WTC11 (cell line): ENCODE measurements around the gene GRN. TPM values are rescaled to one million over a fixed set of nuclear protein-coding genes. Genes with fewer than 3 reads are reported as not detected.

Experiments used
- ATAC-seq: fragments of 200-7000 bp; cut with Tn5 transposase; 2 replicates; pipeline ENCODE4 v1.10.0; 2021; ENCODE audit warnings: mild to moderate bottlenecking, moderate library complexity
- CTCF ChIA-PET: fragments of 300-600 bp; sonication (Branson Sonifier 250); formaldehyde crosslinking; loops from one replicate; lab custom pipeline; 2021; ENCODE audit warnings: antibody characterized with exemption; lab: Charles Lee
- POLR2A ChIA-PET: fragments of 350-600 bp; sonication (Branson Sonifier 250); formaldehyde crosslinking; loops from one replicate; lab custom pipeline; 2021; ENCODE audit warnings: antibody characterized with exemption; lab: Charles Lee
- DNase-seq: peaks from one replicate; pipeline ENCODE4 v3.0.0; 2021; ENCODE audit warnings: low spot score
- H3K27ac Mint-ChIP-seq: 2 replicates; pipeline ENCODE4 v1.8.0; 2021; ENCODE audit warnings: mixed read lengths
- H3K27me3 Mint-ChIP-seq: 2 replicates; pipeline ENCODE4 v1.8.0; 2021; ENCODE audit warnings: low read depth, mild to moderate bottlenecking, moderate library complexity, mixed read lengths
- H3K36me3 Mint-ChIP-seq: 2 replicates; pipeline ENCODE4 v1.8.0; 2021; ENCODE audit warnings: mixed read lengths
- H3K4me1 Mint-ChIP-seq: 2 replicates; pipeline ENCODE4 v1.8.0; 2022; ENCODE audit warnings: mixed read lengths
- H3K4me3 Mint-ChIP-seq: 2 replicates; pipeline ENCODE4 v1.8.0; 2021; ENCODE audit warnings: mild to moderate bottlenecking, moderate library complexity, mixed read lengths
- H3K9me3 Mint-ChIP-seq: 2 replicates; pipeline ENCODE4 v1.8.0; 2021; ENCODE audit warnings: mixed read lengths
- CREB1 ChIP-seq: sonication (generic); formaldehyde crosslinking; IDR thresholded peaks from 2 replicates; pipeline ENCODE4 v1.8.0; 2023; ENCODE audit warnings: mild to moderate bottlenecking, missing genetic modification reagents
- ESRRA ChIP-seq: sonication (generic); formaldehyde crosslinking; IDR thresholded peaks from 2 replicates; pipeline ENCODE4 v1.8.1; 2022; ENCODE audit warnings: mild to moderate bottlenecking, missing genetic modification reagents, borderline replicate concordance
- GTF2I ChIP-seq: fragments of 250-450 bp; sonication (Bioruptor Pico); conservative IDR thresholded peaks from 2 replicates; pipeline ENCODE4 v1.4.0; 2021; ENCODE audit warnings: mild to moderate bottlenecking
- JUN ChIP-seq: sonication (generic); formaldehyde crosslinking; IDR thresholded peaks from 2 replicates; pipeline ENCODE4 v1.8.0; 2023; ENCODE audit warnings: mild to moderate bottlenecking, missing genetic modification reagents
- NFYB ChIP-seq: sonication (generic); formaldehyde crosslinking; conservative IDR thresholded peaks from 2 replicates; pipeline ENCODE4 v1.8.0; 2022; ENCODE audit warnings: low read depth, missing genetic modification reagents
- TCF7 ChIP-seq: sonication (generic); formaldehyde crosslinking; IDR thresholded peaks from 2 replicates; pipeline ENCODE4 v1.8.0; 2022; ENCODE audit warnings: mild to moderate bottlenecking, low read depth, missing genetic modification reagents, moderate library complexity
- TEAD1 ChIP-seq: sonication (generic); formaldehyde crosslinking; IDR thresholded peaks from 2 replicates; pipeline ENCODE4 v1.8.0; 2022; ENCODE audit warnings: mild to moderate bottlenecking, missing genetic modification reagents
- ZNF263 ChIP-seq: sonication (generic); formaldehyde crosslinking; IDR thresholded peaks from 2 replicates; pipeline ENCODE4 v1.8.1; 2022; ENCODE audit warnings: low read depth, mild to moderate bottlenecking, moderate library complexity, missing genetic modification reagents
- ZNF416 ChIP-seq: fragments of 250-450 bp; sonication (Bioruptor Pico); IDR thresholded peaks from 2 replicates; pipeline ENCODE4 v1.9.0; 2021; ENCODE audit warnings: mild to moderate bottlenecking, inconsistent platforms
- total RNA-seq: library from RNA; stranded (reverse); gene quantifications from 3 replicates; pipeline ENCODE4 v1.2.3, GENCODE V29; 2021
- TF ChIP-seq, protein P1 (sequence below): fragments of 250-450 bp; sonication (Bioruptor Pico); IDR thresholded peaks from 2 replicates; pipeline ENCODE4 v1.8.0; 2021; ENCODE audit warnings: mild to moderate bottlenecking
- TF ChIP-seq, protein P2 (sequence below): fragments of 250-450 bp; sonication (Bioruptor Pico); IDR thresholded peaks from 2 replicates; pipeline ENCODE4 v1.9.0; 2021; ENCODE audit warnings: mild to moderate bottlenecking
- TF ChIP-seq, protein P3 (sequence below): fragments of 250-450 bp; sonication (Bioruptor Pico); IDR thresholded peaks from 2 replicates; pipeline ENCODE4 v2.1.2; 2022; ENCODE audit warnings: mild to moderate bottlenecking, moderate library complexity
- TF ChIP-seq, protein P4 (sequence below): sonication (generic); formaldehyde crosslinking; IDR thresholded peaks from 2 replicates; pipeline ENCODE4 v1.8.1; 2022; ENCODE audit warnings: low read depth, missing genetic modification reagents, borderline replicate concordance
- TF ChIP-seq, protein P5 (sequence below): sonication (generic); formaldehyde crosslinking; IDR thresholded peaks from 2 replicates; pipeline ENCODE4 v1.8.0; 2023; ENCODE audit warnings: missing genetic modification reagents, mild to moderate bottlenecking, borderline replicate concordance
- TF ChIP-seq, protein P6 (sequence below): fragments of 250-450 bp; sonication (Bioruptor Pico); IDR thresholded peaks from 2 replicates; pipeline ENCODE4 v1.9.0; 2021; ENCODE audit warnings: mild to moderate bottlenecking
- TF ChIP-seq, protein P7 (sequence below): sonication (generic); formaldehyde crosslinking; IDR thresholded peaks from 2 replicates; pipeline ENCODE4 v1.8.1; 2023; ENCODE audit warnings: mild to moderate bottlenecking, missing genetic modification reagents, moderate library complexity

The GRN gene
- total RNA-seq, 1 experiment from 2014 or later, result 177 TPM

DNA sequence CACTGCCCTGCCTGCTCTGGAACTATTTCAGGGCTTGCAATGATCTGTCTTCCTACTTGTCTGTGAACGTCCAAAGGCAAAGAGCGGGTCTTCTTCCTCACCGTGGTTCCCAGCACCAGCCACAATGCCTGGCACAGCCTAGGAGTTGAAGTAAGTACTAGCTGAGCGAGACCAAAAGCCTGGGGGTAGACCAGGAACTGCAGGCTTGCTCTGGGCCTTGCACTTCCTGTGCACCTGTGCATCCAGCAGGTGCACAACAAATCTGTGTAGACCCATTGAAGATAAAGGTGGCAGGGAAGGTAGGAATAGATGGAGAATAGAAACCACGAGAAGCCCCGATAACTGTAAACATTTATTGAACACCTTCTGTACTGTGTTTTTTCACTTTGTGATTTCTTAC is 13.9 kb downstream of the GRN start:
- H3K4me1 Mint-ChIP-seq, result peaks cover 29% of the 10 kb centered on the region
- POLR2A ChIA-PET, result no interaction called here
- ATAC-seq, result no peak

More for the DNA sequence above, 13.9 kb downstream of the GRN start:
- DNase-seq, result no peak
- Mint-ChIP-seq H3K4me3 (no peak overlapping the region), H3K27me3 (peaks cover 1% of the 10 kb centered on the region), H3K36me3 (no peaks in the 10 kb centered on the region), H3K9me3 (no peaks in the 10 kb centered on the region), H3K27ac (no peak overlapping the region)
- CTCF ChIA-PET, result interaction anchor here (1.4 to 9.4 kb wide), 4 partner anchors 14 to 297 kb away, joined by 3 to 128 read pairs (median 14); partner anchors contain the start of genes ATXN7L3, GRN and MEIOC
- TF ChIP-seq, protein P1, sequence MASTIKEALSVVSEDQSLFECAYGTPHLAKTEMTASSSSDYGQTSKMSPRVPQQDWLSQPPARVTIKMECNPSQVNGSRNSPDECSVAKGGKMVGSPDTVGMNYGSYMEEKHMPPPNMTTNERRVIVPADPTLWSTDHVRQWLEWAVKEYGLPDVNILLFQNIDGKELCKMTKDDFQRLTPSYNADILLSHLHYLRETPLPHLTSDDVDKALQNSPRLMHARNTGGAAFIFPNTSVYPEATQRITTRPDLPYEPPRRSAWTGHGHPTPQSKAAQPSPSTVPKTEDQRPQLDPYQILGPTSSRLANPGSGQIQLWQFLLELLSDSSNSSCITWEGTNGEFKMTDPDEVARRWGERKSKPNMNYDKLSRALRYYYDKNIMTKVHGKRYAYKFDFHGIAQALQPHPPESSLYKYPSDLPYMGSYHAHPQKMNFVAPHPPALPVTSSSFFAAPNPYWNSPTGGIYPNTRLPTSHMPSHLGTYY (CRISPR knock-in tag), result no peak
- no peak for TF ChIP-seq ZNF263 (CRISPR knock-in tag)
- TF ChIP-seq, protein P2, sequence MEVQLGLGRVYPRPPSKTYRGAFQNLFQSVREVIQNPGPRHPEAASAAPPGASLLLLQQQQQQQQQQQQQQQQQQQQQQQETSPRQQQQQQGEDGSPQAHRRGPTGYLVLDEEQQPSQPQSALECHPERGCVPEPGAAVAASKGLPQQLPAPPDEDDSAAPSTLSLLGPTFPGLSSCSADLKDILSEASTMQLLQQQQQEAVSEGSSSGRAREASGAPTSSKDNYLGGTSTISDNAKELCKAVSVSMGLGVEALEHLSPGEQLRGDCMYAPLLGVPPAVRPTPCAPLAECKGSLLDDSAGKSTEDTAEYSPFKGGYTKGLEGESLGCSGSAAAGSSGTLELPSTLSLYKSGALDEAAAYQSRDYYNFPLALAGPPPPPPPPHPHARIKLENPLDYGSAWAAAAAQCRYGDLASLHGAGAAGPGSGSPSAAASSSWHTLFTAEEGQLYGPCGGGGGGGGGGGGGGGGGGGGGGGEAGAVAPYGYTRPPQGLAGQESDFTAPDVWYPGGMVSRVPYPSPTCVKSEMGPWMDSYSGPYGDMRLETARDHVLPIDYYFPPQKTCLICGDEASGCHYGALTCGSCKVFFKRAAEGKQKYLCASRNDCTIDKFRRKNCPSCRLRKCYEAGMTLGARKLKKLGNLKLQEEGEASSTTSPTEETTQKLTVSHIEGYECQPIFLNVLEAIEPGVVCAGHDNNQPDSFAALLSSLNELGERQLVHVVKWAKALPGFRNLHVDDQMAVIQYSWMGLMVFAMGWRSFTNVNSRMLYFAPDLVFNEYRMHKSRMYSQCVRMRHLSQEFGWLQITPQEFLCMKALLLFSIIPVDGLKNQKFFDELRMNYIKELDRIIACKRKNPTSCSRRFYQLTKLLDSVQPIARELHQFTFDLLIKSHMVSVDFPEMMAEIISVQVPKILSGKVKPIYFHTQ (CRISPR knock-in tag), result no peak
- TF ChIP-seq, protein P3, sequence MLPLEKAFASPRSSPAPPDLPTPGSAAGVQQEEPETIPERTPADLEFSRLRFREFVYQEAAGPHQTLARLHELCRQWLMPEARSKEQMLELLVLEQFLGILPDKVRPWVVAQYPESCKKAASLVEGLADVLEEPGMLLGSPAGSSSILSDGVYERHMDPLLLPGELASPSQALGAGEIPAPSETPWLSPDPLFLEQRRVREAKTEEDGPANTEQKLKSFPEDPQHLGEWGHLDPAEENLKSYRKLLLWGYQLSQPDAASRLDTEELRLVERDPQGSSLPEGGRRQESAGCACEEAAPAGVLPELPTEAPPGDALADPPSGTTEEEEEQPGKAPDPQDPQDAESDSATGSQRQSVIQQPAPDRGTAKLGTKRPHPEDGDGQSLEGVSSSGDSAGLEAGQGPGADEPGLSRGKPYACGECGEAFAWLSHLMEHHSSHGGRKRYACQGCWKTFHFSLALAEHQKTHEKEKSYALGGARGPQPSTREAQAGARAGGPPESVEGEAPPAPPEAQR (CRISPR knock-in tag), result no peak
- TF ChIP-seq, protein P4, sequence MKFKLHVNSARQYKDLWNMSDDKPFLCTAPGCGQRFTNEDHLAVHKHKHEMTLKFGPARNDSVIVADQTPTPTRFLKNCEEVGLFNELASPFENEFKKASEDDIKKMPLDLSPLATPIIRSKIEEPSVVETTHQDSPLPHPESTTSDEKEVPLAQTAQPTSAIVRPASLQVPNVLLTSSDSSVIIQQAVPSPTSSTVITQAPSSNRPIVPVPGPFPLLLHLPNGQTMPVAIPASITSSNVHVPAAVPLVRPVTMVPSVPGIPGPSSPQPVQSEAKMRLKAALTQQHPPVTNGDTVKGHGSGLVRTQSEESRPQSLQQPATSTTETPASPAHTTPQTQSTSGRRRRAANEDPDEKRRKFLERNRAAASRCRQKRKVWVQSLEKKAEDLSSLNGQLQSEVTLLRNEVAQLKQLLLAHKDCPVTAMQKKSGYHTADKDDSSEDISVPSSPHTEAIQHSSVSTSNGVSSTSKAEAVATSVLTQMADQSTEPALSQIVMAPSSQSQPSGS (CRISPR knock-in tag), result no peak
- no peak for TF ChIP-seq CREB1 (CRISPR knock-in tag)
- TF ChIP-seq JUN (CRISPR knock-in tag), result no peak
- no peak for TF ChIP-seq ZNF416 (CRISPR knock-in tag)
- TF ChIP-seq TCF7 (CRISPR knock-in tag), result no peak
- TF ChIP-seq NFYB (CRISPR knock-in tag), result no peak
- no peak for TF ChIP-seq GTF2I (CRISPR knock-in tag)
- TF ChIP-seq, protein P5, sequence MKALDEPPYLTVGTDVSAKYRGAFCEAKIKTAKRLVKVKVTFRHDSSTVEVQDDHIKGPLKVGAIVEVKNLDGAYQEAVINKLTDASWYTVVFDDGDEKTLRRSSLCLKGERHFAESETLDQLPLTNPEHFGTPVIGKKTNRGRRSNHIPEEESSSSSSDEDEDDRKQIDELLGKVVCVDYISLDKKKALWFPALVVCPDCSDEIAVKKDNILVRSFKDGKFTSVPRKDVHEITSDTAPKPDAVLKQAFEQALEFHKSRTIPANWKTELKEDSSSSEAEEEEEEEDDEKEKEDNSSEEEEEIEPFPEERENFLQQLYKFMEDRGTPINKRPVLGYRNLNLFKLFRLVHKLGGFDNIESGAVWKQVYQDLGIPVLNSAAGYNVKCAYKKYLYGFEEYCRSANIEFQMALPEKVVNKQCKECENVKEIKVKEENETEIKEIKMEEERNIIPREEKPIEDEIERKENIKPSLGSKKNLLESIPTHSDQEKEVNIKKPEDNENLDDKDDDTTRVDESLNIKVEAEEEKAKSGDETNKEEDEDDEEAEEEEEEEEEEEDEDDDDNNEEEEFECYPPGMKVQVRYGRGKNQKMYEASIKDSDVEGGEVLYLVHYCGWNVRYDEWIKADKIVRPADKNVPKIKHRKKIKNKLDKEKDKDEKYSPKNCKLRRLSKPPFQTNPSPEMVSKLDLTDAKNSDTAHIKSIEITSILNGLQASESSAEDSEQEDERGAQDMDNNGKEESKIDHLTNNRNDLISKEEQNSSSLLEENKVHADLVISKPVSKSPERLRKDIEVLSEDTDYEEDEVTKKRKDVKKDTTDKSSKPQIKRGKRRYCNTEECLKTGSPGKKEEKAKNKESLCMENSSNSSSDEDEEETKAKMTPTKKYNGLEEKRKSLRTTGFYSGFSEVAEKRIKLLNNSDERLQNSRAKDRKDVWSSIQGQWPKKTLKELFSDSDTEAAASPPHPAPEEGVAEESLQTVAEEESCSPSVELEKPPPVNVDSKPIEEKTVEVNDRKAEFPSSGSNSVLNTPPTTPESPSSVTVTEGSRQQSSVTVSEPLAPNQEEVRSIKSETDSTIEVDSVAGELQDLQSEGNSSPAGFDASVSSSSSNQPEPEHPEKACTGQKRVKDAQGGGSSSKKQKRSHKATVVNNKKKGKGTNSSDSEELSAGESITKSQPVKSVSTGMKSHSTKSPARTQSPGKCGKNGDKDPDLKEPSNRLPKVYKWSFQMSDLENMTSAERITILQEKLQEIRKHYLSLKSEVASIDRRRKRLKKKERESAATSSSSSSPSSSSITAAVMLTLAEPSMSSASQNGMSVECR (CRISPR knock-in tag), result no peak
- TF ChIP-seq, protein P6, sequence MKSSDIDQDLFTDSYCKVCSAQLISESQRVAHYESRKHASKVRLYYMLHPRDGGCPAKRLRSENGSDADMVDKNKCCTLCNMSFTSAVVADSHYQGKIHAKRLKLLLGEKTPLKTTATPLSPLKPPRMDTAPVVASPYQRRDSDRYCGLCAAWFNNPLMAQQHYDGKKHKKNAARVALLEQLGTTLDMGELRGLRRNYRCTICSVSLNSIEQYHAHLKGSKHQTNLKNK, result no peak
- TF ChIP-seq TEAD1 (CRISPR knock-in tag), result no peak
- TF ChIP-seq, protein P7, sequence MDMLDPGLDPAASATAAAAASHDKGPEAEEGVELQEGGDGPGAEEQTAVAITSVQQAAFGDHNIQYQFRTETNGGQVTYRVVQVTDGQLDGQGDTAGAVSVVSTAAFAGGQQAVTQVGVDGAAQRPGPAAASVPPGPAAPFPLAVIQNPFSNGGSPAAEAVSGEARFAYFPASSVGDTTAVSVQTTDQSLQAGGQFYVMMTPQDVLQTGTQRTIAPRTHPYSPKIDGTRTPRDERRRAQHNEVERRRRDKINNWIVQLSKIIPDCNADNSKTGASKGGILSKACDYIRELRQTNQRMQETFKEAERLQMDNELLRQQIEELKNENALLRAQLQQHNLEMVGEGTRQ (CRISPR knock-in tag), result no peak
- no peak for TF ChIP-seq ESRRA
